ENCODE measurements around the gene PSME3IP1. TPM values are rescaled to one million over a fixed set of nuclear protein-coding genes. Genes with fewer than 3 reads are reported as not detected.

Gene PSME3IP1
- total RNA-seq, 1 experiment from 2014 or later: 103 TPM

DNA sequence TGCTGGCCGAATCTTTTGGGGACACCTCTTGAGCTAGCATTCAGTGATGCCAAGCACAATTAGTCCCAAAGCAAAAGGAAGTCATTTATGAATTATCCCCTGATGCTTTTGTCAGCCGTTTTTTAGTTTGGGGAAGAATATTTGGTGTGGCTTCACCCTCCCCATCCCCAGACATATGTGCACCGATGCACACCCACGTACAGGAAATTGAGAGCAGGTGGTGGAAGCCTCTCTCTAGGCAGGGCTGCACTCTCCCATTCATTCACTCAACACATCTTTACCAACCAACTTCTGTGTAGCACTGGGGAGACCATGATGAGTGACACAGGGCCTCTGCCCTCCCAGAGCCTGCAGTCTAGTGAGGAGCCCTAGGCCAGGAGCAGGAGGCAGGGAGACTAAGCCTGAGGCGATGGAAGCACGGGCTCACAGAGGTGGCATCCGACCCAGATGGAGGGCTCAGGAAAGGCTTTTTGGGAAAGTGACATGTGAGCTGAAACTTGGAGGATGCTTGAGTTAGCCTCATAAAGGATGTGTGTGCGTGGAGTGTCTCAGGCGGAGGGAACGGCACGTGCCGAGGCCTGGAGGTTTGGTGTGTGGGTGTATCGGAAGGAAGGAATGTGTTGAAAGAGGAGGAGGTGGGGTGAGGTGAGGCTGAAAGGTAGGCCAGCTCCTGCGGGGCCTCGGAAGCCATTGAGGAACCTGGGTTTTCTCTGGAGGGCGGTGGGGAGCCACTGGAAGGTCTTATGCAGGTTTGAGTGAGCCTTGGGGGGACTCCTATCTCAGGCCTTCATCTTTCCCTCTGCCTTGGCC lies 43.8 kb downstream of the PSME3IP1 start:
- Histone ChIP-seq H4K91ac (ENCODE audit: insufficient read length, low read depth, low read length) (no peak overlapping the region), H3K4me1 (ENCODE audit: insufficient read depth, low read length) (peaks cover 2% of the 10 kb centered on the region; the same call in 1 of the 2 replicates), H4K20me1 (ENCODE audit: control insufficient read depth, insufficient read depth, insufficient read length) (no peaks in the 10 kb centered on the region), H3K18ac (ENCODE audit: insufficient read length, low read depth, low read length) (no peak overlapping the region), H4K5ac (ENCODE audit: insufficient read length, low read depth, low read length) (no peak overlapping the region), H3K9me3 (ENCODE audit: control insufficient read depth, low read depth, low read length) (no peaks in the 10 kb centered on the region), H2BK15ac (ENCODE audit: low read depth, low read length) (no peak overlapping the region), H2AFZ (ENCODE audit: low read length) (no peak overlapping the region), H3K27ac (ENCODE audit: insufficient read length, low read depth, low read length) (no peak overlapping the region), H4K8ac (replicated peaks; ENCODE audit: insufficient read length, low read depth, low read length) (no peak overlapping the region), H2BK12ac (ENCODE audit: insufficient read length, low read depth, low read length) (no peak overlapping the region), H3K9ac (ENCODE audit: extremely low read depth, insufficient read length, low read length) (no peak overlapping the region), H3K4ac (ENCODE audit: low read depth, low read length) (no peak overlapping the region), H2AK5ac (ENCODE audit: insufficient read length, low read length) (no peak overlapping the region), H2BK20ac (ENCODE audit: low read depth, low read length, poor library complexity, severe bottlenecking) (no peak overlapping the region), H3K4me2 (ENCODE audit: insufficient read depth, insufficient read length, low read length) (no peak overlapping the region), H3K23me2 (ENCODE audit: insufficient read length, low read depth, low read length, poor library complexity, severe bottlenecking) (no peaks in the 10 kb centered on the region), H2BK120ac (ENCODE audit: low read depth, low read length, poor library complexity, severe bottlenecking) (no peak overlapping the region), H3K23ac (ENCODE audit: insufficient read length, low read depth, low read length) (no peak overlapping the region), H3K14ac (ENCODE audit: insufficient read depth, low read length) (no peak overlapping the region), H3K79me2 (ENCODE audit: insufficient read depth, low read length) (no peaks in the 10 kb centered on the region), H3T11ph (ENCODE audit: low read length) (no peak overlapping the region), H3K27me3 (ENCODE audit: insufficient read depth, low read length) (no peaks in the 10 kb centered on the region), H3K79me1 (ENCODE audit: insufficient read depth, low read depth, low read length, poor library complexity, severe bottlenecking) (no peaks in the 10 kb centered on the region), H3K56ac (ENCODE audit: insufficient read length, low read depth, low read length) (no peak overlapping the region), H2BK5ac (ENCODE audit: insufficient read length, low read length) (no peak overlapping the region)
- Mint-ChIP-seq H3K36me3 (ENCODE audit: insufficient read depth in 1 of 3, low read depth in 3 of 3) (no peaks in the 10 kb centered on the region; a peak in 1 of 7 replicates), H3K27me3 (ENCODE audit: low read depth) (no peaks in the 10 kb centered on the region; the same call in none of the 2 replicates), H3K4me3 (no peak overlapping the region; a peak in 1 of 5 replicates), H3K27ac (peak overlapping the region in 2 of 3 experiments; percentile 29 to 63; a peak in 2 of 7 replicates), H3K4me1 (peaks cover 19 to 25% of the 10 kb centered on the region in 2 experiments), H3K9me3 (no peaks in the 10 kb centered on the region)
- no CpG with 5 or more reads among the region's 16 CpGs for WGBS (ENCODE audit: extremely low coverage, insufficient read length, low lambda C conversion rate)
- no peak for DNase-seq
- TF ChIP-seq, protein P1, sequence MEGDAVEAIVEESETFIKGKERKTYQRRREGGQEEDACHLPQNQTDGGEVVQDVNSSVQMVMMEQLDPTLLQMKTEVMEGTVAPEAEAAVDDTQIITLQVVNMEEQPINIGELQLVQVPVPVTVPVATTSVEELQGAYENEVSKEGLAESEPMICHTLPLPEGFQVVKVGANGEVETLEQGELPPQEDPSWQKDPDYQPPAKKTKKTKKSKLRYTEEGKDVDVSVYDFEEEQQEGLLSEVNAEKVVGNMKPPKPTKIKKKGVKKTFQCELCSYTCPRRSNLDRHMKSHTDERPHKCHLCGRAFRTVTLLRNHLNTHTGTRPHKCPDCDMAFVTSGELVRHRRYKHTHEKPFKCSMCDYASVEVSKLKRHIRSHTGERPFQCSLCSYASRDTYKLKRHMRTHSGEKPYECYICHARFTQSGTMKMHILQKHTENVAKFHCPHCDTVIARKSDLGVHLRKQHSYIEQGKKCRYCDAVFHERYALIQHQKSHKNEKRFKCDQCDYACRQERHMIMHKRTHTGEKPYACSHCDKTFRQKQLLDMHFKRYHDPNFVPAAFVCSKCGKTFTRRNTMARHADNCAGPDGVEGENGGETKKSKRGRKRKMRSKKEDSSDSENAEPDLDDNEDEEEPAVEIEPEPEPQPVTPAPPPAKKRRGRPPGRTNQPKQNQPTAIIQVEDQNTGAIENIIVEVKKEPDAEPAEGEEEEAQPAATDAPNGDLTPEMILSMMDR (conservative IDR thresholded peaks at IDR 0.05): no peak

Data from H9 (cell line).